Measurements from ENCODE around the gene MLH1.
A peak's percentile ranks its signal among the peaks of the same experiment; 100 is the strongest.

The MLH1 gene

GRCh38 chr3:37071921-37072320, 78.6 kb downstream of the MLH1 start:
- H3K27ac ChIP-seq = no peak overlapping the region
- H3K36me3 ChIP-seq (ENCODE audit: control insufficient read depth, insufficient read depth, low read length) = no peaks in the 10 kb centered on the region

GRCh38 chr3:37072892-37073291, 79.6 kb downstream of the MLH1 start:
- Histone ChIP-seq H3K27ac (no peak overlapping the region), H3K79me2 (peaks cover 3% of the 10 kb centered on the region), H3K36me3 (ENCODE audit: control insufficient read depth, insufficient read depth, low read length) (no peaks in the 10 kb centered on the region), H3K9me3 (ENCODE audit: control insufficient read depth, low read length) (no peaks in the 10 kb centered on the region), H3K4me3 (ENCODE audit: low read depth, low read length) (no peak overlapping the region), H3K9ac (no peak overlapping the region), H2AFZ (no peak overlapping the region), H3K4me1 (peaks cover 11% of the 10 kb centered on the region), H3K27me3 (ENCODE audit: control insufficient read depth, insufficient read depth, low read length) (no peaks in the 10 kb centered on the region), H3K4me2 (ENCODE audit: low read length) (no peak overlapping the region)
- TF ChIP-seq CTCF (IDR thresholded peaks at IDR 0.05) = no peak

More at GRCh38 chr3:37071921-37072320, 78.6 kb downstream of the MLH1 start:
- Histone ChIP-seq H3K27me3 (ENCODE audit: control insufficient read depth, insufficient read depth, low read length) (no peaks in the 10 kb centered on the region), H3K9me3 (ENCODE audit: control insufficient read depth, low read length) (no peaks in the 10 kb centered on the region), H3K9ac (no peak overlapping the region), H3K4me3 (ENCODE audit: low read depth, low read length) (no peak overlapping the region), H3K79me2 (peaks cover 3% of the 10 kb centered on the region), H3K4me1 (peaks cover 11% of the 10 kb centered on the region), H3K4me2 (ENCODE audit: low read length) (no peak overlapping the region), H2AFZ (no peak overlapping the region)
- TF ChIP-seq CTCF (IDR thresholded peaks at IDR 0.05) = no peak

GRCh38 chr3:37074178-37074577, 80.9 kb downstream of the MLH1 start:
- Histone ChIP-seq H2AFZ (peak overlapping the region; percentile 19), H3K4me2 (ENCODE audit: low read length) (no peak overlapping the region), H3K9ac (no peak overlapping the region), H3K4me3 (ENCODE audit: low read depth, low read length) (no peak overlapping the region), H3K79me2 (peaks cover 3% of the 10 kb centered on the region), H3K27ac (peak overlapping the region; percentile 61), H3K27me3 (ENCODE audit: control insufficient read depth, insufficient read depth, low read length) (no peaks in the 10 kb centered on the region), H3K36me3 (ENCODE audit: control insufficient read depth, insufficient read depth, low read length) (no peaks in the 10 kb centered on the region), H3K4me1 (peaks cover 11% of the 10 kb centered on the region), H3K9me3 (ENCODE audit: control insufficient read depth, low read length) (no peaks in the 10 kb centered on the region)
- TF ChIP-seq CTCF (IDR thresholded peaks at IDR 0.05) = no peak

GRCh38 chr3:37075955-37076354, 82.6 kb downstream of the MLH1 start:
- H3K79me2 ChIP-seq = peaks cover 3% of the 10 kb centered on the region
- H3K27me3 ChIP-seq (ENCODE audit: control insufficient read depth, insufficient read depth, low read length) = no peaks in the 10 kb centered on the region
- H3K4me1 ChIP-seq = peaks cover 11% of the 10 kb centered on the region
- no peaks in the 10 kb centered on the region for H3K36me3 ChIP-seq (ENCODE audit: control insufficient read depth, insufficient read depth, low read length)
- H2AFZ ChIP-seq = no peak overlapping the region
- H3K9me3 ChIP-seq (ENCODE audit: control insufficient read depth, low read length) = no peaks in the 10 kb centered on the region
- no peak overlapping the region for H3K9ac ChIP-seq
- no peak overlapping the region for H3K27ac ChIP-seq
- no peak overlapping the region for H3K4me3 ChIP-seq (ENCODE audit: low read depth, low read length)
- no peak overlapping the region for H3K4me2 ChIP-seq (ENCODE audit: low read length)
- TF ChIP-seq CTCF (IDR thresholded peaks at IDR 0.05) = no peak

- Histone ChIP-seq H3K9ac (no peak overlapping the region), H3K4me2 (ENCODE audit: low read length) (no peak overlapping the region), H3K79me2 (peaks cover 6% of the 10 kb centered on the region), H3K36me3 (ENCODE audit: control insufficient read depth, insufficient read depth, low read length) (no peaks in the 10 kb centered on the region), H3K4me1 (peaks cover 2% of the 10 kb centered on the region), H2AFZ (no peak overlapping the region), H3K27ac (no peak overlapping the region), H3K9me3 (ENCODE audit: control insufficient read depth, low read length) (no peaks in the 10 kb centered on the region), H3K27me3 (ENCODE audit: control insufficient read depth, insufficient read depth, low read length) (no peaks in the 10 kb centered on the region), H3K4me3 (ENCODE audit: low read depth, low read length) (no peak overlapping the region)
- TF ChIP-seq CTCF (IDR thresholded peaks at IDR 0.05) = no peak
Measured at GRCh38 chr3:37082317-37082716, 89.0 kb downstream of the MLH1 start.
